Naive B cell (primary cell): Measurements from ENCODE around the gene CLEC14A. TPM values are rescaled to one million over a fixed set of nuclear protein-coding genes. Genes with fewer than 3 reads are reported as not detected.

Experiments
- ATAC-seq, 2 donors: fragments of 150-1000 bp; cut with Tn5 transposase; 2 replicates each; pipeline ENCODE4 v1.10.0; 2021; ENCODE audit warnings: low read depth in 2 of 2, mild to moderate bottlenecking in 2 of 2, moderate library complexity in 2 of 2
- DNase-seq: peaks from one replicate; pipeline ENCODE4 v3.0.0; 2022
- H3K27ac Mint-ChIP-seq, 6 donors: one replicate each; pipeline ENCODE4 v1.8.0; 2020 to 2022; ENCODE audit warnings: mild to moderate bottlenecking in 6 of 6, mixed read lengths in 6 of 6, moderate library complexity in 5 of 6, inconsistent platforms in 2 of 6
- H3K27me3 Mint-ChIP-seq, 3 donors: one replicate each; pipeline ENCODE4 v1.8.0; 2021 to 2022; ENCODE audit warnings: mixed read lengths in 3 of 3, mild to moderate bottlenecking in 1 of 3
- H3K36me3 Mint-ChIP-seq, 2 donors: one replicate each; pipeline ENCODE4 v1.8.0; 2020 to 2022; ENCODE audit warnings: mixed read lengths in 2 of 2, inconsistent platforms in 1 of 2, mild to moderate bottlenecking in 1 of 2
- H3K4me1 Mint-ChIP-seq, 3 donors: one replicate each; pipeline ENCODE4 v1.8.0; 2020 to 2022; ENCODE audit warnings: mixed read lengths in 3 of 3, inconsistent platforms in 1 of 3, mild to moderate bottlenecking in 1 of 3, moderate library complexity in 1 of 3
- H3K4me3 Mint-ChIP-seq, 8 donors: one replicate each; pipeline ENCODE4 v1.8.0; 2020 to 2022; ENCODE audit warnings: mild to moderate bottlenecking in 8 of 8, mixed read lengths in 8 of 8, moderate library complexity in 8 of 8, inconsistent platforms in 2 of 8
- H3K9me3 Mint-ChIP-seq, 7 donors: one replicate each; pipeline ENCODE4 v1.8.0; 2020 to 2022; ENCODE audit warnings: mixed read lengths in 7 of 7, mild to moderate bottlenecking in 5 of 7, inconsistent platforms in 2 of 7, moderate library complexity in 1 of 7
- polyA plus RNA-seq, 6 donors: library from polyadenylated mRNA; unstranded; fragments of 300-500 nt; fragmentation: Illumina TruSeq; gene quantifications; one replicate each; pipeline ENCODE4 v1.2.3, GENCODE V29; 2021; ENCODE audit warnings: low read depth in 6 of 6

The CLEC14A gene
- polyA plus RNA-seq, 6 donors from 2014 or later: not detected

GRCh38 chr14:38226366-38226765, 29.5 kb downstream of the CLEC14A start:
- Mint-ChIP-seq H3K4me3 (no peak overlapping the region), H3K27me3 (no peaks in the 10 kb centered on the region), H3K36me3 (no peaks in the 10 kb centered on the region), H3K9me3 (peaks cover 2 to 12% (median 6%) of the 10 kb centered on the region in 7 donors), H3K27ac (no peak overlapping the region), H3K4me1 (no peaks in the 10 kb centered on the region)
- ATAC-seq (no peak), DNase-seq (no peak)

DNA sequence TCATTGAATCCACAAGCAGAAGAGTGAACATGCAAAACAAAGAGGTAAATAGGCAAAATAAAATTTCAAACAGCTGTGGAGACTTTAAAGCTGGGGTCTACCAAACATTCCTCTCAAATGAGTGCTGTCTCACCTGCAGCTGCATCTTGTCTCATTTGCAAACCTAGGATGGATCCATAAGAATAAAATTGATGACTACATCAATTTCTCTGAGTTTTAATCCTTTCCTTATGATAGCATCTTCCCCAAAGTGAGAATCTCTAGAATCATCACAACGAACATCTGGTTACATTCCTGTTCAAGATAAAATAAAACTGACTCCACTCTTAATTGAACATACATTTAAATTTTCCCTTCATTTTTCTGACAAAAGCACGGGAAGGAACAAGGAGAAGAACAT, 29.9 kb downstream of the CLEC14A start:
- Mint-ChIP-seq H3K27ac (no peak overlapping the region), H3K9me3 (peaks cover 1 to 12% (median 3%) of the 10 kb centered on the region in 7 donors), H3K4me1 (no peaks in the 10 kb centered on the region), H3K27me3 (no peaks in the 10 kb centered on the region), H3K36me3 (no peaks in the 10 kb centered on the region), H3K4me3 (no peak overlapping the region)
- ATAC-seq: no peak
- no peak for DNase-seq

DNA sequence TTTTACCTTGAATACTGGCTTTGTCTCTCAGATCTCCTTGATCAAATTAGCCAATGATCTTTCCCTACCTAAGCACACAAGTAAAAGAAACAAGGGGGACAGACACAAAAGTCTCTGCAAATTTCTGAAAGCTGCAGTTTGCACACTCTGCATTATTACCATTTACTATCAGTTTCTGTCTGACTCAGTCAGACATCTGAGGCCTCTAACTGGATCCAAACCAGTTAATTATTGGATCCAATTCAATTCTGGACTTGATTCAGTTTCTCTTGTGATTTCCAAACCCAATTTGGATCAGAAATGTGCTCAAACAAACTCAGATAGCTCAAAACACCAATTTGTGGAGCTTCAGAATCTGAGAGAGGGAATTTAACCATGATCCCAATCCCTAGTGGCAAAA, 31.6 kb downstream of the CLEC14A start:
- Mint-ChIP-seq H3K27me3 (no peaks in the 10 kb centered on the region), H3K4me1 (no peaks in the 10 kb centered on the region), H3K9me3 (peaks cover 0 to 12% (median 2%) of the 10 kb centered on the region in 7 donors), H3K27ac (no peak overlapping the region), H3K4me3 (no peak overlapping the region), H3K36me3 (no peaks in the 10 kb centered on the region)
- ATAC-seq (no peak), DNase-seq (no peak)

GRCh38 chr14:38221077-38221476, 34.8 kb downstream of the CLEC14A start:
- Mint-ChIP-seq H3K27ac (no peak overlapping the region), H3K27me3 (peaks cover 0 to 8% (median 0%) of the 10 kb centered on the region in 3 donors), H3K9me3 (peaks cover 0 to 10% (median 2%) of the 10 kb centered on the region in 7 donors), H3K36me3 (no peaks in the 10 kb centered on the region), H3K4me3 (no peak overlapping the region), H3K4me1 (no peaks in the 10 kb centered on the region)
- ATAC-seq (no peak), DNase-seq (no peak)

- no peak for ATAC-seq
- H3K9me3 Mint-ChIP-seq: peaks cover 0 to 4% (median 0%) of the 10 kb centered on the region in 7 donors
- no peak overlapping the region for H3K27ac Mint-ChIP-seq
Observed at GRCh38 chr14:38217553-38217952, 38.3 kb downstream of the CLEC14A start.

GRCh38 chr14:38213001-38213400, 42.9 kb downstream of the CLEC14A start:
- no peak overlapping the region for H3K4me3 Mint-ChIP-seq
- H3K36me3 Mint-ChIP-seq: peaks cover 0 to 12% of the 10 kb centered on the region in 2 donors
- H3K9me3 Mint-ChIP-seq: peaks cover 2 to 10% (median 4%) of the 10 kb centered on the region in 7 donors
- no peak overlapping the region for H3K27ac Mint-ChIP-seq
- peaks cover 28 to 56% (median 51%) of the 10 kb centered on the region in 3 donors for H3K27me3 Mint-ChIP-seq
- no peak for DNase-seq
- H3K4me1 Mint-ChIP-seq: peaks cover 0 to 8% (median 2%) of the 10 kb centered on the region in 3 donors
- ATAC-seq: no peak

More at GRCh38 chr14:38217553-38217952, 38.3 kb downstream of the CLEC14A start:
- H3K27me3 Mint-ChIP-seq: peaks cover 12 to 15% (median 13%) of the 10 kb centered on the region in 3 donors
- H3K4me1 Mint-ChIP-seq: no peaks in the 10 kb centered on the region
- no peaks in the 10 kb centered on the region for H3K36me3 Mint-ChIP-seq
- no peak for DNase-seq
- no peak overlapping the region for H3K4me3 Mint-ChIP-seq

- peaks cover 2 to 14% (median 4%) of the 10 kb centered on the region in 7 donors for H3K9me3 Mint-ChIP-seq
- peaks cover 0 to 8% (median 2%) of the 10 kb centered on the region in 3 donors for H3K4me1 Mint-ChIP-seq
- no peak overlapping the region for H3K27ac Mint-ChIP-seq
- H3K27me3 Mint-ChIP-seq: peaks cover 30 to 64% (median 59%) of the 10 kb centered on the region in 3 donors
- H3K36me3 Mint-ChIP-seq: peaks cover 0 to 12% of the 10 kb centered on the region in 2 donors
- no peak for ATAC-seq
- H3K4me3 Mint-ChIP-seq: no peak overlapping the region
- no peak for DNase-seq
Observed at GRCh38 chr14:38212111-38212510, 43.8 kb downstream of the CLEC14A start.

DNA sequence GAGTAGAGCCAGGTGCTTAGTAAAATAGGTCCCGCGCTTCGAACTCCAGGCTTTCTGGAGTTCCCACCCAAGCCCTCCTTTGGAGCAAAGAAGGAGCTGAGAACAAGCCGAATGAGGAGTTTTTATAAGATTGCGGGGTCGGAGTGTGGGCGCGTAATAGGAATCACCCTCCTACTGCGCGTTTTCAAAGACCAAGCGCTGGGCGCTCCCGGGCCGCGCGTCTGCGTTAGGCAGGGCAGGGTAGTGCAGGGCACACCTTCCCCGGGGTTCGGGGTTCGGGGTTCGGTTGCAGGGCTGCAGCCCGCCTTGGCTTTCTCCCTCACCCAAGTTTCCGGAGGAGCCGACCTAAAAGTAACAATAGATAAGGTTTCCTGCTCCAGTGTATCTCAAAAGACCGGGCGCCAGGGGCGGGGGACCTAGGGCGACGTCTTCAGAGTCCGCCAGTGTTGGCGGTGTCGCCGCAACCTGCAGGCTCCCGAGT, 44.6 kb downstream of the CLEC14A start:
- H3K4me1 Mint-ChIP-seq: peaks cover 0 to 8% (median 2%) of the 10 kb centered on the region in 3 donors
- peaks cover 31 to 68% (median 65%) of the 10 kb centered on the region in 3 donors for H3K27me3 Mint-ChIP-seq
- H3K4me3 Mint-ChIP-seq: no peak overlapping the region
- no peak overlapping the region for H3K27ac Mint-ChIP-seq
- H3K9me3 Mint-ChIP-seq: peaks cover 2 to 21% (median 5%) of the 10 kb centered on the region in 7 donors
- no peak for ATAC-seq
- H3K36me3 Mint-ChIP-seq: peaks cover 0 to 12% of the 10 kb centered on the region in 2 donors
- no peak for DNase-seq

GRCh38 chr14:38210587-38211216, 45.2 kb downstream of the CLEC14A start:
- Mint-ChIP-seq H3K36me3 (peaks cover 0 to 18% of the 10 kb centered on the region in 2 donors), H3K27ac (peak overlapping the region in 1 of 6 donors; percentile 40), H3K27me3 (peaks cover 35 to 74% (median 70%) of the 10 kb centered on the region in 3 donors), H3K4me3 (no peak overlapping the region), H3K4me1 (peaks cover 0 to 8% (median 2%) of the 10 kb centered on the region in 3 donors), H3K9me3 (peaks cover 4 to 26% (median 7%) of the 10 kb centered on the region in 7 donors)
- DNase-seq (no peak), ATAC-seq (no peak)

DNA sequence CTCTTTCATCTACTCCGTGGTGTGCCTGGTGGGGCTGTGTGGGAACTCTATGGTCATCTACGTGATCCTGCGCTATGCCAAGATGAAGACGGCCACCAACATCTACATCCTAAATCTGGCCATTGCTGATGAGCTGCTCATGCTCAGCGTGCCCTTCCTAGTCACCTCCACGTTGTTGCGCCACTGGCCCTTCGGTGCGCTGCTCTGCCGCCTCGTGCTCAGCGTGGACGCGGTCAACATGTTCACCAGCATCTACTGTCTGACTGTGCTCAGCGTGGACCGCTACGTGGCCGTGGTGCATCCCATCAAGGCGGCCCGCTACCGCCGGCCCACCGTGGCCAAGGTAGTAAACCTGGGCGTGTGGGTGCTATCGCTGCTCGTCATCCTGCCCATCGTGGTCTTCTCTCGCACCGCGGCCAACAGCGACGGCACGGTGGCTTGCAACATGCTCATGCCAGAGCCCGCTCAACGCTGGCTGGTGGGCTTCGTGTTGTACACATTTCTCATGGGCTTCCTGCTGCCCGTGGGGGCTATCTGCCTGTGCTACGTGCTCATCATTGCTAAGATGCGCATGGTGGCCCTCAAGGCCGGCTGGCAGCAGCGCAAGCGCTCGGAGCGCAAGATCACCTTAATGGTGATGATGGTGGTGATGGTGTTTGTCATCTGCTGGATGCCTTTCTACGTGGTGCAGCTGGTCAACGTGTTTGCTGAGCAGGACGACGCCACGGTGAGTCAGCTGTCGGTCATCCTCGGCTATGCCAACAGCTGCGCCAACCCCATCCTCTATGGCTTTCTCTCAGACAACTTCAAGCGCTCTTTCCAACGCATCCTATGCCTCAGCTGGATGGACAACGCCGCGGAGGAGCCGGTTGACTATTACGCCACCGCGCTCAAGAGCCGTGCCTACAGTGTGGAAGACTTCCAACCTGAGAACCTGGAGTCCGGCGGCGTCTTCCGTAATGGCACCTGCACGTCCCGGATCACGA, 46.0 kb downstream of the CLEC14A start:
- H3K4me3 Mint-ChIP-seq: peak overlapping the region in 1 of 8 donors; percentile 59
- peaks cover 35 to 74% (median 70%) of the 10 kb centered on the region in 3 donors for H3K27me3 Mint-ChIP-seq

DNA sequence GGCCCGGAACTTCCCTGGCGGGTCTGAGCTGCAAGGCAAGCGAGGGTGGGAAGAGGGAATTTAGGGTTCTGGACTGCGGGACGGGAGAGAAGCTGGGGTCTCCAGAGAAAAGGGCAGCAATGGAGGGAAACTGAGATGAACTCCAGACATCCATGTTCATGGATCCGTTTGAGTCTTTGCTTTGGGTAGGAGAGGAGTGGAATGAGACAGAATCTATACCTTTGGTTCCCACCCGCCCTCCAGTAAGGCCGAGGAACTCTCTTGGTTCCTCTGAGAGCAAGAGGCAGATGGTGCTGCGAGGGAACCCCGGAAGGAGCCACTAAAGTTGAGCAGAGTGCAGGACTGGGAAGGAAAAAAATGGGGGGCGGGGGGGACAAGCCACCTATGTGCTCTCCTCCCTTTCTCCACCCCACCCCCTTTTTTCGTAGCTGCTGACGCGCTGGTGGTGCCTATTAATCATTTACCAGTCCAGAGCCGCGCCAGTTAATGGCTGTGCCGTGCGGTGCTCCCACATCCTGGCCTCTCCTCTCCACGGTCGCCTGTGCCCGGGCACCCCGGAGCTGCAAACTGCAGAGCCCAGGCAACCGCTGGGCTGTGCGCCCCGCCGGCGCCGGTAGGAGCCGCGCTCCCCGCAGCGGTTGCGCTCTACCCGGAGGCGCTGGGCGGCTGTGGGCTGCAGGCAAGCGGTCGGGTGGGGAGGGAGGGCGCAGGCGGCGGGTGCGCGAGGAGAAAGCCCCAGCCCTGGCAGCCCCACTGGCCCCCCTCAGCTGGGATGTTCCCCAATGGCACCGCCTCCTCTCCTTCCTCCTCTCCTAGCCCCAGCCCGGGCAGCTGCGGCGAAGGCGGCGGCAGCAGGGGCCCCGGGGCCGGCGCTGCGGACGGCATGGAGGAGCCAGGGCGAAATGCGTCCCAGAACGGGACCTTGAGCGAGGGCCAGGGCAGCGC, 47.0 kb downstream of the CLEC14A start:
- Mint-ChIP-seq H3K4me1 (peaks cover 0 to 8% (median 2%) of the 10 kb centered on the region in 3 donors), H3K9me3 (peaks cover 4 to 26% (median 7%) of the 10 kb centered on the region in 7 donors), H3K27ac (no peak overlapping the region), H3K4me3 (peak overlapping the region in 1 of 8 donors; percentile 25), H3K27me3 (peaks cover 29 to 66% (median 63%) of the 10 kb centered on the region in 3 donors), H3K36me3 (peaks cover 0 to 18% of the 10 kb centered on the region in 2 donors)
- no peak for ATAC-seq
- no peak for DNase-seq

More for the DNA sequence above, 46.0 kb downstream of the CLEC14A start:
- H3K4me1 Mint-ChIP-seq: peaks cover 0 to 8% (median 2%) of the 10 kb centered on the region in 3 donors
- peak overlapping the region in 1 of 6 donors; percentile 20 for H3K27ac Mint-ChIP-seq
- no peak for ATAC-seq
- DNase-seq: no peak
- peaks cover 0 to 18% of the 10 kb centered on the region in 2 donors for H3K36me3 Mint-ChIP-seq
- H3K9me3 Mint-ChIP-seq: peaks cover 4 to 30% (median 7%) of the 10 kb centered on the region in 7 donors
